CD4-positive, alpha-beta T cell treated with Interleukin-17A for 1 hour (primary cell): ENCODE results near the gene AAK1.
"Not testable (repeated sequence)": the region's sequence is repeated elsewhere in the genome, so short reads cannot be mapped to it uniquely, and the experiment has no call there.

Experiments
- DNase-seq: peaks from one replicate; pipeline ENCODE4 v3.0.0-alpha.2; 2020

AAK1 gene

DNA sequence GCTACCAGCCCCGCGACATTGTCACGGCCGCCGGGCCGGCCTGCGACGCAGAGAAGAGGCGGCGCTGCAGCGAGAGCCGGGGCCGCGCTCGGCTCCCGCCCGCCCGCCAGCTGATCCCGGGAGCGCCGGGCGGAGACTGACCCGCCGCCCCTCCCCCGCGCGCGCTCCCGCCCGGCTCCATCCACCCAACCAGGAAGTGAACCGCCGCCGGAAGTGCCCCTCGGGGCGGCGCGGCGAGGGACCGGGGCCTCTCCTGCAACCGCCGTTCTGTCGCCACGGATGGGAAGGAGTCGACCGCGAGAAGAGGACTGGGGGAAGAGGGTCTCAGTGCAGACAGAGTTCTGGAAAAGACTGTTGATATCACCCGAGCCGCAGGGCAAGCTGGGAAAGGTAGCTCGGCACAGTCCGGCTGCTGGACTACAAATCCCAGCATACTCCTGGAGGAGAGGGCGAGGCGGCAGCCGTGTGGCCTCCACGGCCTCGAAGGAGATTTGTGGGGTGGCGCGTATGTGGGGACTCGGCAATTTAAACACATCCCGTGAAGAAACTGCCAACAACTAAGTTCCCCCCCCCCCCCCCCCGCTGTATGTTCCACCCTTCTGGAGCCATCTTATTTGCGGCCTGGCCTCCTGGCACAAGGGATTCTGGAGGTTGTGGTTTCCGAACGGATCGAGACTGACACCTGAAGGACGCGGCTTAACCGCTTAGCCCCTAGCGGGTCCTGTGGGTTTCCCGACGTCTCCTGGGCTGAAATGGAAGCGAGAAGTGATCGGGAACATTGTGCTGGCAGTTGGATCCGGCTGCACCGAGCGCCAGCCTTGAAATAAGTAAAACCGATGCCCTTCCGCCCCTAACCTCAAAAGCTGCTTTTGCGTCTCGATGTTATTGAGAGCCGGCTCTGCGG, at the start of gene AAK1:
Gene AAK1 (minus strand): TSS at position 138 of the 904 bp plus-strand sequence. CDS start 699 bp downstream, outside the sequence.
- DNase-seq, result peak; percentile 85

DNA sequence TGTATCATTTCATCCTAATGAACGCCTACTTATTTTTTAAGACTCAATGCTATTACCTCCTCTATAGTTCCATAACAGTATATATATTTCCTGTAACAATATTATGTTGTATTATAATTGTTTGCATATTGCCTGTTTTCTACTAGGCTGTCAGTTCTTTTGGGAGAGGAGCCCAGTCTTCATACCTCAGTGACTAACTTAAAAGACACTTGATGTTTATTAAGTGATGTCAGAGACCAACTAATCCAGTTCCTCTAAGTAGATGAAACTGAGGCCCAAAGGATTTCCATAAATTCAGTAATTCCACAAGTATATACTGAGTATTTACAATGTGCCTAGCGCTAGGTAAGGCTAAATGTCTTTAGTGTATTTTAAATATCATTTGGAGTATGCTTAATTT, 48.9 kb upstream of the AAK1 start:
- no peak for DNase-seq

- no peak for DNase-seq
These were observed 46.4 kb upstream of the AAK1 start for GRCh38 chr2:69689969-69690368.

GRCh38 chr2:69689466-69689865, 45.9 kb upstream of the AAK1 start:
- peak; percentile 45 for DNase-seq

- DNase-seq, result no peak
These were observed 44.6 kb upstream of the AAK1 start for GRCh38 chr2:69687971-69688611.

GRCh38 chr2:69686813-69687212, 43.3 kb upstream of the AAK1 start:
- DNase-seq, result no peak

DNA sequence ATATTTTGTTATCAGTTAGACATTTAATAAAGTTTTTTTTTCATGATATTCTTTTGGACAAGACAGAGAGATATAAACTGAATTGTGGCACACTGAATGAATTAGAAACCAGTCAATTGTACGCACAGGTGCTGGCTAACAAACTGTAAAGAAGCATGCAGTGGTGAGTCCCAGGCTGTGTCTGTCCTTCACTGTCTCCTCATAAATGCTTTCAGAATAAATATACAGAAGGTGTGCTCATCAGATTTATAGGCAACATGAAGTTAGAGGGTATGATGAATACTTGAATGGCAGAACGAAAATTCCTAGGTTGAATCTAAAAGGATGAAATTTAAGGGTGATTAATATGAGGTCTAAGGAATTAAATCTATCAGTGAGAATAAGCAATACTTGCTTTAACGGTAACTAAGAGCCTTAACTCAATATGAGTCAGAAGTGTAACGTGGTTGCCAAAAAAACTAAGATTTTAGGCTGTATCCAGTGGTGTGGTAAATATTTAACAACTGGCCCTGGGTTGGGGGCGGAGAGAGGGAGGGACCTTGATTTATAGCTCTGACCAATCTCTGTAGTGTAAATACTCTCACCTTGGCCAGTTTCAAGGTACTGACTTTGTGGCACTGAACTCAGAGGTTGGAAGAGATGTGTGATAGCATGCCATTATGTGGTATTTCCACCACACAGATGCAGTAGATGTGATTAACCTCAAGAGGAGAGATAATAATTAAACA, 41.9 kb upstream of the AAK1 start:
- peak; percentile 34 for DNase-seq

DNA sequence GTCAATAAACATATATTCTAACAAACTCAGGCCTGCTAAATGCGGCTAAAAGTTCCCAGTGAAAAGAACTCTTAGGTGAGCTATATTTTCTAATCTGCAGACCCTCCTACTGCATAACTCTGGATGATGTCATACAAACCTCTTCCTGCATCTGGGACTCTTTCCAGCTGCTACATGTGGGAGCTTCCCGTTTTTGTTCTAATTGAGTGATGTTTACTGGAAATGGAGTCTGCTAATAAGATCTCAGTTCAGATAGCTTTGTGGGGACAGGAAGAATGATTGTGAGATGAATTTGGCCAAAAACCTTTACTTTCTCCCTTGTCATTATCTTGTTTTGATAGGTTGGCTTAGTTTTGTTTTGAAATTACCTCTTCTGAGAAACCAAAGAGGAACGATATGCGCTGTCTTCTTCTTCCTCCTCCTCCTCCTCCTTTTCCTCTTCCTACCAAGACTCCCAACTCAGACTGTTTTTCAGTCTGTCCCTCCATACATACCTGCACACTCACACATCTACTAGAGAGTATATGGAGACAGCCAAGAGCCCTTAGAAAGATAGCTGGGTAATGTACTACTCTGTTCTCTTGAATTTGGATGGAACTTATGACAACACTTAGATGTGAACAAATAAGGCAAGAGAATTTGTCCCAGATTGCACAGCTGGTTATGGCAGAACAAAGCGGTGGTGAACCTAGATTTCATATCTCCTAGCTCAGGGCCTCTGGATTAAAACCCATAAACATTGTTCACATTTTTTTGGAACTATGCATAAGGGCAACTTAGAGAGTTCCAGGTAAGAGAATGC, 39.8 kb upstream of the AAK1 start:
- no peak for DNase-seq

- no peak for DNase-seq
These were observed 39.0 kb upstream of the AAK1 start for GRCh38 chr2:69682525-69682924.

DNA sequence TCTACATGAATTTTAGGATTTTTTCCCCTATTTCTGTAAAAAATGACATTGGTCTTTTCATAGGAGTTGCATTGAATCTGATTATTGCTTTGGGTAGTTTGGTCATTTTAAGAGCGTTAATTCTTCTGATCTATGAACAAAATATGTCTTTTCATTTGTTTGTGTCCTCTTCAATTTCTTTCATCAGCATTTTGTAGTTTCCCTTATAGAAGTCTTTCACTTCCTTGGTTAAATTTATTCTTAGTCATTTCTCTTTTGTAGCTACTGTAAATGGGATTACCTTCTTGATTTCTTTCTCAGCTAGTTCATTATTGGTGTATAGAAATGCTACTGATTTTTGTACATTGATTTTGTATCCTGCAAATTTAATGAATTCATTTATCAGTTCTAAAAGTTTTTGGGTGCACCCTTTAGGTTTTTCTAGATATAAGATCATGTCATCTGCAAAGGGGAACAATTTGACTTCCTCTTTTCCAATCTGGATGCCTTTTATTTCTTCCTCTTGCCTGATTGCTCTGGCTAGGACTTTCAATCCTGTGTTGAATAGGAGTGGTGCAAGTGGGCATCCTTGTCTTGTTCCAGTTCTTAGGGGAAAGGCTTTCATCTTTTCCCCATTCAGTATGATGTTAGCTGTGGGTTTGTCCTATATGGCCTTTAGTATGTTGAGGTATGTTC, 36.6 kb upstream of the AAK1 start:
- DNase-seq, result no peak

GRCh38 chr2:69677914-69678313, 34.4 kb upstream of the AAK1 start:
- no peak for DNase-seq

DNA sequence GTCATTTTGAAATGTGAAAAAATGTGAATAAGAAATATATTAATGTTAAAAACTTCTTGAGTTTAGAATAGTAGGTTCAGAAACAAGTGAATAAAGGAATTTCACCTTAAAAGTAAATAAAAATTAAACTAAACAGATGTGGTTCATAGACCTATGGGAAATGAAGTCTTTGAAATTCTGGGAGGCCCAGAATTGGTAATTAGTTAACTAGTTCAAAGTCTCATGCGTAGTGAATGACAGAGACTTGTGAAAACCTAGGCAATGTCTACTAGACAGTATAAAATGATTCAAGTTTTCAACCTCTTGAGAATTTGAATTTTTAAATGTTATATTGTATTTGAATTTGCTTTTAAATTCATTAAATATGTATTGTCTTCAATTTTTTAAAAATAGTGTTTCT, 32.6 kb upstream of the AAK1 start:
- DNase-seq, result no peak

GRCh38 chr2:69674316-69674670, 30.8 kb upstream of the AAK1 start:
- DNase-seq, result no peak

GRCh38 chr2:69673098-69673497, 29.6 kb upstream of the AAK1 start:
- DNase-seq, result not testable (repeated sequence)

GRCh38 chr2:69669666-69670065, 26.1 kb upstream of the AAK1 start:
- DNase-seq, result no peak

- no peak for DNase-seq
These were observed 25.1 kb upstream of the AAK1 start for GRCh38 chr2:69668598-69668997.

GRCh38 chr2:69667805-69668382, 24.4 kb upstream of the AAK1 start:
- no peak for DNase-seq

DNA sequence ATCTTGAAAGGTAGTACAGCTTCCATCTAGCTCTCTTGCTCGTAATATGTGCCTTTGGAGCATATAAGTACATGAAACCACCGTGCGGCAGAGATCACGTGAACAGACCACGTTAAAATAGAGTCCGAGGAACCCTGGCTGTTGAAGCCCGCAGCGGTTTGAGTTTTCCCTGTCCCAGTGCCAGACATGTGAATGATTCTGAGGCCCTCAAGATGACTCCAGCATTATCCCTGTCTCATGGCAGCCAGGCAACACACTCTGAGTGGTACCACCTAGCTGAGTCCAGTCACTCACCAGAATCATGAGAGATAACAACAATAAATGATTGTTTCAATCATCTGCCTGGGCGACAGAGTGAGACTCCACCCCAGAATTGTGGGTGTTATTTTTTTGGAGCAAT, 21.6 kb upstream of the AAK1 start:
- no peak for DNase-seq

GRCh38 chr2:69663860-69664259, 20.3 kb upstream of the AAK1 start:
- DNase-seq, result no peak

DNA sequence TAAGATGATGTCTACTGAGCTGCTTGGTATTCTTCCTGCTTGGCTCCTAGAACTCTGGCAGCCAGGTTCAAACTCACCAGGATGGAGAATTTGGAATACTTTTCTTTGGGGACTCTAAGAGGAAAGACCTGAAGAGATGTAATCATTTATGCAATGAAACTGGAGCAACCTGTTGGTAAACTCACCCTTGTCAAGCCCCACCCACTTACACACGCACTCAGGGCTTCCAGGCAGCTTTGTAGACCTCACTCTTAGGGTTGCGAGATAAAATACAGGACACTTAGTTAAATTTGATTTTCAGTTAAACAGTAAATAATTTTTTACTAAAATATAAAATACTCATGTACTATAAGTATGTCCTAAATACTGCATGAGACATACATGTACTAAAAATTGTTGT, 19.0 kb upstream of the AAK1 start:
- not testable (repeated sequence) for DNase-seq

DNA sequence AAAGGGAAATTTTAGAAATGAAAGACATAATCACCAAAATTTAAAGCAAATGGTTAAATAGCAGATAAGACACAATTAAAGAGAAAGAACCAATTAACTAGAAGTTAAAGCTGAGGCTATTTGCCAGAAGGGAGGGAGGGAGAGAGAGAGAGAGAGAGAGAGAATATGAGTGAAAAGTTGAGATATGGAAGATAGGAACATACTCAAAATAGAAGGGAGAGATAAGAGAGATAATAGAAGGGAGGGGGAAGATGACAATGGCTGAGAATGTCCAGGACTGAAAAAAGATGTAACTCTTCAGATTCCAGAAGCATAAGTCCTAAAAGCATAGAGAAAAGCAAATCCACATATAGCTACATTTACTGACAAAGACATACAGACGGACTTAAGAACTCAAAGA, 17.1 kb upstream of the AAK1 start:
- DNase-seq, result no peak

GRCh38 chr2:69659941-69660483, 16.5 kb upstream of the AAK1 start:
- DNase-seq, result no peak
